ENCODE measurements around the gene MCF2L.

The MCF2L gene

GRCh38 chr13:112979406-112979902, 10.4 kb downstream of the MCF2L start:
- DNase-seq (ENCODE audit: low read depth) = no peak

GRCh38 chr13:112980434-112980833, 11.4 kb downstream of the MCF2L start:
- no peak for DNase-seq (ENCODE audit: low read depth)

- no peak for DNase-seq (ENCODE audit: low read depth)
These were observed 12.4 kb downstream of the MCF2L start for GRCh38 chr13:112981451-112981850.

GRCh38 chr13:112982281-112983041, 13.4 kb downstream of the MCF2L start:
- DNase-seq (ENCODE audit: low read depth) = no peak

- DNase-seq (ENCODE audit: low read depth) = no peak
These were observed 14.0 kb downstream of the MCF2L start for GRCh38 chr13:112983042-112983305.

GRCh38 chr13:112983428-112984196, 14.6 kb downstream of the MCF2L start:
- no peak for DNase-seq (ENCODE audit: low read depth)

GRCh38 chr13:112984501-112984900, 15.5 kb downstream of the MCF2L start:
- DNase-seq (ENCODE audit: low read depth) = no peak

GRCh38 chr13:112984954-112985802, 16.2 kb downstream of the MCF2L start:
- DNase-seq (ENCODE audit: low read depth) = no peak

GRCh38 chr13:112985803-112986408, 16.9 kb downstream of the MCF2L start:
- DNase-seq (ENCODE audit: low read depth) = no peak

- no peak for DNase-seq (ENCODE audit: low read depth)
These were observed 17.5 kb downstream of the MCF2L start for GRCh38 chr13:112986470-112986869.

- DNase-seq (ENCODE audit: low read depth) = no peak
These were observed 18.1 kb downstream of the MCF2L start for GRCh38 chr13:112986946-112987681.

- DNase-seq (ENCODE audit: low read depth) = no peak
These were observed 18.6 kb downstream of the MCF2L start for GRCh38 chr13:112987682-112988024.

GRCh38 chr13:112990783-112991182, 21.8 kb downstream of the MCF2L start:
- no peak for DNase-seq (ENCODE audit: low read depth)

GRCh38 chr13:112991609-112992008, 22.6 kb downstream of the MCF2L start:
- DNase-seq (ENCODE audit: low read depth) = no peak

- no peak for DNase-seq (ENCODE audit: low read depth)
These were observed 24.1 kb downstream of the MCF2L start for GRCh38 chr13:112992931-112993680.

GRCh38 chr13:112994084-112994780, 25.2 kb downstream of the MCF2L start:
- no peak for DNase-seq (ENCODE audit: low read depth)

- no peak for DNase-seq (ENCODE audit: low read depth)
These were observed 25.9 kb downstream of the MCF2L start for GRCh38 chr13:112994781-112995355.

- DNase-seq (ENCODE audit: low read depth) = no peak
These were observed 26.6 kb downstream of the MCF2L start for GRCh38 chr13:112995395-112996191.

- no peak for DNase-seq (ENCODE audit: low read depth)
These were observed 27.7 kb downstream of the MCF2L start for GRCh38 chr13:112996671-112997091.

All from CMK (cell line).